Measurements from ENCODE around the gene PIGX.

PIGX gene

DNA sequence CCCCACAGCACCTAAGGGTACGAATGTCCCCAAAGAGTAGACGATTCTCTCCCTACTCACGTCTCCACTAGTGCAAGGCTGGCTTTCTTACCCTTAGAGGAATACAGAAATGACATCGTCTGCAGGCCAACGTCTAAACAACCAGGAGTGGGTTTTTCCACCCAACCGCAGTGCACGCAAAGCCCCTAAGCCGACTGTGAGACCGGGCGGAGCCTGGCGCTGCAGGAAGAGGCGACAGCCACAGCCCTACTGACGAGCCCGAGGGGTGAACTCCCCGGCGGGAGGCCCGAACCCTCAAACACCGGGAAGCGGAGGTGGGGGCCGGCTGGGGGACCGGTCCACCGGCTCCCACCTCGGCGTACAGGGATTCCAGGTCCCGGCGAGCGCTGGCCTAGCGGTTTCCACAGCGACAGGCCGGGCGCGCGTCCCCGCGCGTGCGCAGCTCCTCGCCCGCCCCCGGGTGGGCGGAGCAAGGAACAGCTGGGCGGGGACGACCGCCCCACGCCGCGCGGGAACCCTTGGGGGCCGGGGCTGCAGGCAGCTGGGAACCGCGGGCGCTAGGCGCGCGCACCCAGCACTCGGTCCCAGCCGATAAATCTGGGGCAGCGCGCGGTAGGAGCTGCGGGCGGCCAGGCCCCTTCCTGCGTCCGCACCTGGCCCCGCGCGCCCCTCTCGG, at the start of gene PIGX, which contains the start of gene CEP19:
TSS of gene PIGX (plus strand) at position 540 of the 676 bp plus-strand sequence.
TSS of gene CEP19 (minus strand) at position 413 of the 676 bp plus-strand sequence. CDS start 3,593 bp downstream, outside the sequence.
- TF ChIP-seq POLR2A (IDR thresholded peaks at IDR 0.05; ENCODE audit: low read length): peak; percentile 80
- TF ChIP-seq GATA1 (IDR thresholded peaks at IDR 0.05; ENCODE audit: low read depth, low read length): no peak
- peak; percentile 89 to 94 for DNase-seq

DNA sequence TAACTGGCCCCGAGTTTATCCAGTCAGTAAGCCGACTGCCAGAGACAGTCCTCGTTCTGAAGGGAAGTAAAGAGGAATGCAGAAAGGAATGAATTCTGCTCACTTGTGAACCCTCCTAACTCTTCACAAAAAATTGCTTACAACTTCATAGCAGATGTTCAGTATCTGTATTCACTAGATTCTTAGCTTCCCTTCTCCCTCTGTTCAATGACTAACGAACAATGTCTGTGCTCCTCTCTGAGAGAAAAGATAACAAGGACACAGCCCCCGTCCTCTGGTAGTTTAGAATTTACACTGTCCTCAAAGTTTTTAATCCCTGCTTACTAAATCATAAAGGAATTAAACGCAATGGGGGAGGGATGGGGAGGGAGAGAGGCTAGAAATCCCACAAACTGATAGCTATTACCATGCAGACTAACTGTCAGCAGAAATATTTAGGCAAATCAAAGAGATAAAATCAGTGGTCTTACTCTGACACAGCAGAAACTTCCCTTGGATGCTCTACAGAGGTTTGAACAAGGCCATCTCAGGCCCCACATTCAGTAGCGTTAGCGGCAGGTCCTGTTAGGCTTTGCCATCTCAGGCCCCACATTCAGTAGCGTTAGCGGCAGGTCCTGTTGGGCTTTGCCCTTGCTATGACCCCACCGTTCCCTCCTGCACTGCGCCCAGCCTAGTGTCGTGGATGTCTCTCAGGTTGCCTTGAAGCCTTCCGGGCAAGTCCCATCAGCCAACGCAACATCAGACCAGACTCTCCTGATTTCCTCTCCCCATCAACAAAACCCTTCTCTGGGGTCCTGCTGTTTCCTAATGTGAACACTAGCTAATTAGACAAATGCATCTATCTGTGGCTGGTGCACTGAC, 49.2 kb upstream of the PIGX start:
- DNase-seq: peak; percentile 36 to 48
- TF ChIP-seq GATA1 (IDR thresholded peaks at IDR 0.05; ENCODE audit: low read depth, low read length): no peak
- TF ChIP-seq POLR2A (IDR thresholded peaks at IDR 0.05; ENCODE audit: low read length): no peak

DNA sequence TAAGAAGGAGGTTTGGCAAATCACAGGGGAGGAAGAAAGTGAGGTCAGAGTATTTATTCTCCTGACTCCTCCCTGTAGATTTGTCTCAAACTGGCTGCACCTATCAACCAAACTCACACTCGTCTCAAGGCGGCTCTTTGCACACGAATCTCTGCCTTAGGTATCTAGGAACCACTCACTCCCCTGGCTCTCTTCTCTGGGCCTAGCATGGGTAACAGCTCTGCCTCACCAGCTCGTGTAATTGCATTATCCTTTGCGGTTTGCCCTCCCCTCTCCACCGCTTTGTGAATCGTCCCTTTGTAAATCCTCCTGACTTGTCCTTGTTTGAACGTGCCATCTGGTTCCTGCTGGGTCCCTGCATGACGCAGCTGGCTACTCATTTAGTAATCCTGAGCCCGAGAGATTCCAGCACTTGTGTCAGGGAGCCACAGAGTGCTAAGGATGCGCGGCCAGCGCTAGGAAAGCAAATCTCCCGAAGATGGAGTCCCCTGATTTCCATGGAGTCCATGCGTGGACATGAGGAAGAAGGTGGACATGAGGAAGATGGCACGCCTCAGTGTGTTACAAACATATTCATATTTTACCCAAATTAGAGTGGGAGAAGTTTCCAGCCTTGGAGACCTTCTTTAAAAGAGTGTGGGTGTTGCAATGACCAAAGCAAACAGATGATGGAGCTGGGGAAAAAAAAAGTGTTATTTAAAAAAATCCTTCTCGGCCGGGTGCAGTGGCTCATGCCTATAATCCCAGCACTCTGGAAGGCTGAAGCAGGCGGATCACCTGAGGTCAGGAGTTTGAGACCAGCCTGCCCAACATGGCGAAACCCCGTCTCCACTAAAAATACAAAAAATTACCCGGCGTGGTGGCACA, 45.9 kb upstream of the PIGX start:
- no peak for TF ChIP-seq GATA1 (IDR thresholded peaks at IDR 0.05; ENCODE audit: low read depth, low read length)
- TF ChIP-seq POLR2A (IDR thresholded peaks at IDR 0.05; ENCODE audit: low read length): no peak
- no peak for DNase-seq

DNA sequence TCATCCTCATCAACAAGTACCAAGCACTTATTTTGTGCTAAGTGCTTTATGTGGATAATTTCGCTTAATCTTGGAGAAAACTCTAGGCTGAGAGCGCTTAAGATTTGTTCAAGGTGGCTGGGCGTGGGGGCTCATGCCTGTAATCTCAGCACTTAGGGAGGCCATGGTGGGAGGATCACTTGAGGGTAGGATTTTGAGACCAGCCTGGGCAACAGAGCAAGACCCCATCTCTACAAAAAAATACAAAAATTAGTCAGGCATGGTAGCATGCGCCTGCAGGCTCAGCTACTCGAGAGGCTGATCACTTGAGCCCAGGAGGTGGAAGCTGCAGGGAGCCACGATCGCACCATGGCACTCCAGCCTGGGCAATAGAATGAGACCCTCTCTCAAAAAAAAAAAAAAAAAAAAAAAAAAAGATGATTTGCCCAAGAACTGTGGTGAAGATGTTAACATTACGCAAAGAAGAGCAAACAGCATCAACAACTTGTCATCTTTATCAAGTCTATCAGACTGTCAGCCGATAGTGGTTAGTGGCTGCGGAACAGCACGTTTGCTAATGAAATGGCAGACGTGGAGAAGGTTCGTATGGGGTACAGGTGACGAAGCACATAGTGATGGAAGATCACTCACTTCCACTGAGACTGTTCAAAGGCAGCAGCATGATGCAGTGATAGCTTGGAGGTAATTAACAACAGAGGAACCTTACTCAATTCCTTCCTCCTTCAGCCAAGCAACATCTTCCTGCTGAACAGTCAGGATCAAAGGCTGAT, 44.9 kb upstream of the PIGX start:
- DNase-seq: no peak
- TF ChIP-seq POLR2A (IDR thresholded peaks at IDR 0.05; ENCODE audit: low read length) (no peak), GATA1 (IDR thresholded peaks at IDR 0.05; ENCODE audit: low read depth, low read length) (no peak)

DNA sequence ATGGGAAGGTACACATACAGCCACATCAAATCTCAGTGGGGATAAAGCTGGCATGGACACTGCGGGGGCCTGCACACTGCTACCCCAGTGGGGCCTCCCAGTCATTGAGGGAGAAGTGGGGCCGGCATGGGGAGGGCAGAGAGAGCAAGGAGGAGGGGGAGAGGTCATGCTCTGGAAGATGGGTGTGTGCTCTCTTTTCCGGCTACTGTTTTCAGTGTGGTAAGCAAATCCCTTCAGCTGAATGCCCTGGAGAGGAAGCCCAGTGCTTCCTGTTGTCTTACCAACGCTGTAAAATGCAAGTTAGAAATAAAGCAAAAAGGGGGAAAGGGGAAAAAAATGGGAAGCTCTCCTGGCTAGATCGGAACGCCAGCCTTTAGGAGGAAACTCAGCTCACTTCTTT, 41.8 kb upstream of the PIGX start:
- DNase-seq: no peak
- TF ChIP-seq GATA1 (IDR thresholded peaks at IDR 0.05; ENCODE audit: low read depth, low read length) (no peak), POLR2A (IDR thresholded peaks at IDR 0.05; ENCODE audit: low read length) (no peak)

DNA sequence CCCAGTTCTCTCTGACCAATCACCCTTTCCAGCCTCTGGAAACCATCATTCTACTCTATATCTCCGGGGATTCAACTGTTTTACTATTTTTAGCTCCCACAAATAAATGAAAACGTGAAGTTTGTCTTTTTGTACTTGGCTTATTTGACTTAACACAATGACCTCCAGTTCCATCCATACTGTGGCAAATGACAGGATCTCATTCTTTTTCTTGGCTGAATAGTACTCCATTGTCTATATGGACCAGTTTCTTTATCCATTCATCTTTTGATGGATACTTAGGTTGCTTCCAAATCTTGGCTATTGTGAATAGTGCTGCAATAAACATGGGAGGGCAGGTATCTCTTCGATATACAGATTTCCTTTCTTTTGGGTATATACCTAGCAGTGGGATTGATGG, 38.5 kb upstream of the PIGX start:
- DNase-seq: no peak
- TF ChIP-seq POLR2A (IDR thresholded peaks at IDR 0.05; ENCODE audit: low read length) (no peak), GATA1 (IDR thresholded peaks at IDR 0.05; ENCODE audit: low read depth, low read length) (no peak)

DNA sequence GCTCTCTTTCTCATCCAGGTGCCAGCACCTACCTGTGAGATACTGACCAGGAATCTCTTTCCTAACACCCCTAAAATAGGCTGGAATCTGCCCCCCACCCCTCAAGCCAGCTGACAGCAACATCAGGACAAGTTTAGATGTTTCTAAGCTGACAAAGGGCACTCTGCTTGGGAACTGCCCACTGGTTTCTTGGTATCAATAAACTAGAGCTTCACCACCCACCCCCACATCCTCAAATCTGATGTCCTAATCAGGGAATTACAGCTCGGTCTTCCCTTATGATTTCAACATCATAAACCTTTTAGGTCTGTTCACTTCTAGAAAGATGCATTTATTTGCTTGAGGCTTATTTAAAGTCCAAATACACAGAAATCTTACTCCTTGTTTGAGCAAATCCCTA, 34.8 kb upstream of the PIGX start:
- TF ChIP-seq POLR2A (IDR thresholded peaks at IDR 0.05; ENCODE audit: low read length) (no peak), GATA1 (IDR thresholded peaks at IDR 0.05; ENCODE audit: low read depth, low read length) (no peak)
- DNase-seq: no peak

DNA sequence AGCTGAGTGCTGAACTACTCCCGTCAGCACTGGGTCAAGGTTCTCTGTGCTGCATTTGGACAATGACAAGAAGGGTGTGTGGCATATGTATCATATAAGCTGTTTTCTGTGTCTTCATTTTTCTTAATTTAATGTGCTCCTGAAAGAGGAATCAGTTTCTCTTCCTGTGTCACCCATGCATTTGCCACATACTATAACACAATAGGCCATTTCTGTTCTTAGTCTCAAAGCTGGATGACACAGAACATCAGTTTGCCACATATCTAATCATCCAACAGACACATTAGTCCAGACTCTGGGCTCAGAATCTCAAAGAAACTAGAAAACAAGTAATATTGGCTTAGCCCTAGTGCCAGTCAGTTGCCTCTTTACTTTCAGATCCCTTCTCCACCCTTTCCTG, 34.2 kb upstream of the PIGX start:
- TF ChIP-seq POLR2A (IDR thresholded peaks at IDR 0.05; ENCODE audit: low read length) (no peak), GATA1 (IDR thresholded peaks at IDR 0.05; ENCODE audit: low read depth, low read length) (no peak)

DNA sequence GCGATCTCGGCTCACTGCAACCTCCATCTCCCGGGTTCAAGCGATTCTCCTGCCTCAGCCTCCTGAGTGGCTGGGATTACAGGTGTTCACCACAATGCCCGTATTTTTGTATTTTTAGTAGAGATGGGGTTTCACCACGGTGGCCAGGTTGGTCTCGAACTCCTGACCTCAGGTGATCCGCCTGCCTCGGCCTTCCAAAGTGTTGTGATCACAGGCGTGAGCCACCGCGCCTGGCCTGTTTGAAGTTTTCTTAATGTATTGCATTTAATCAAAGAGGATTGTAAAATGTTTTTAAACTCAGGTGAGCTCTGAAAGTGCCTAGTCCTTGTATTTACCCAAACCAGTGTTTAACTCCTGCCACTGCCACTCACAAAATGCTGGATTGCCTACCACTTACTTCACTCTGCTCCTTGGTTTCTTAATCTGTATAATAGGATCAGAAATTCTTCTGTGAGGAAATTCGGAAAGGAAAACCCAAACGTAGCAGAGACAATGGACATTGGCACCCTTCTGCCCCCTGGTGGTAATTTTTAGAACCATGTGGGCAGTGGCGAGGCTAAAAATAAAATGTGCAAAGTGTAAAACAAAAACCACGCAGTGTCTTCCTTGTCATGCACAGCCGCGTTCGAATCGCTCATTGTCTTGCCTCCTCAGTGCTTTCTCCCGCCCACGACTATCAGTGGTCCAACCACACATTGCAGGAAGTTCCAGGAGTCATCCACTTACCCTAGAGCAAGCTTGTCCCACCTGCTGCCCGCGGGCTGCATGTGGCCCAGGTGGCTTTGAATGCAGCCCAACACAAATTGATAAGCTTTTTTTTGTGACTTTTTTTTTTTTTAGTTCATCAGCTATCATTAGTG, 27.4 kb upstream of the PIGX start:
- peak; percentile 65 to 86 for DNase-seq
- TF ChIP-seq GATA1 (IDR thresholded peaks at IDR 0.05; ENCODE audit: low read depth, low read length) (no peak), POLR2A (IDR thresholded peaks at IDR 0.05; ENCODE audit: low read length) (no peak)

More for the DNA sequence above, 34.2 kb upstream of the PIGX start:
- no peak for DNase-seq

DNA sequence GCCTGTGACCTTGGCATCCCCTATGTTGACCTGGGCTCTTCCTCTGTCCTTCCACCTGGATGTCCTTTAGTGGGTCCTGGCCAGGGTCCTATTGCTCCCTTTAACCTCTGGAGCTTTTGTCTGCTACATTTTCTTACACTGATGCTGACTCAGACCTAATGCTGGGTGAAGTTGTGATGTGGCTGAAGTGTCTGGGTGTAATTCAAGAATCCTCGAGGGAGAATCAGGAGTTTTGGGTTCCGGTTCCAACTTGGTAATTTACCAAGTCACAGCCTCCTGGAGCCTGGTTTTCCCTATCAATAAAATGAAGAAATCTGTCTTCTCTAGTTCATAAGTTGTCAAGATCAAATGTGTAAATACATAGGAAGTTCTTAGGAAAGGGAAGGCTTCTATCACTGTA, 25.7 kb upstream of the PIGX start:
- DNase-seq: no peak
- no peak for TF ChIP-seq GATA1 (IDR thresholded peaks at IDR 0.05; ENCODE audit: low read depth, low read length)
- no peak for TF ChIP-seq POLR2A (IDR thresholded peaks at IDR 0.05; ENCODE audit: low read length)

DNA sequence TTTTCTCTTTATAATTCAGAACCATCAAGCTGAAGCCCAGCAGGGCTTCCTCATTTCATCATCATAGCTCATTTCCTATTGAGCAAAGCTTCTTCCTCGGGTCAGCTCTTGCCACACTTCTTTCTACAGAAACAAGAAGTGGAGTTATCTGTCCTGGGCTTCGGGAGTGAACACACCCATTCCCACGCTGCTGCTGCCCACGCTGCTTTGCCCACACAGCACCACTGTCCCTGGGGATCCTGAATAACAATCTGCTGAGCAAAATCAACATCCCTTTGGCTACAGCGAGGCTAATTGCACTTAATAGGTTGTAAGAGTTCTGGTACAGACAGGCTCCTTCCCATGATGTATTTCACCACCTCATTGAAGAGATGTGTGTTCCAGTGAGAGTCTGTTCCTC, 23.8 kb upstream of the PIGX start:
- TF ChIP-seq POLR2A (IDR thresholded peaks at IDR 0.05; ENCODE audit: low read length) (no peak), GATA1 (IDR thresholded peaks at IDR 0.05; ENCODE audit: low read depth, low read length) (no peak)
- no peak for DNase-seq

DNA sequence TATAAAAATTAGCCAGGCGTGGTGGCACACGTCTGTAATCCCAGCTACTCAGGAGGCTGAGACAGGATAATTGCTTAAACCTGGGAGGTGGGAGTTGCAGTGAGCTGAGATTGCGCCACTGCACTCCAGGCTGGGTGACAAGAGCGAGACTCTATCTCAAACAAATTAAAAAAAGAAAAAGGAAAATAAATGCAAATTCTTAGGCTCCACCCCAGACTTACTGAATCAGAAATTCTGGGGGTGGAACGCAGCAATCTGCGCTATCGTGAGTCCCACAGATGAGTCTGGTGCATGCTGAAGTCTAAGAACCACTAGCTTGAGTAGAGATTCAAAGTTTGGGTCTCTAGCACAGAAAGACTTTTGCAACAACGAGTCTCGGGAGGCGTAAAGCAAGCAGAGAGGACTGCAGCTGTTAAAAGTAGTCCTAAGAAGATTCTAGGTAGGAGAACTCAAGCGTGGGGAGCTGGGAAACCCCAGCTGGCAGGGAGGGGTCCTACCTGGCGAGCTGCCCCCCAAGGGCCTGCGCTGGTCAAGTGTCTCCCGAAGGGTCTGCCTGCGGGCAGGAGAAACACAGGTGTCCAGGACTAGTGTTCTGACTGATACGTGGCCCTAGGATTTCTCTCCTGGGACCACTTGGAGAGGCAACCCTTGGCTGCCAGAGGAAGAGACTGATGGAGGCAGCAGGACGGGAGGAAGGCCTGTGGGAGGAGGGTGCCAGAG, 22.1 kb upstream of the PIGX start:
- DNase-seq: no peak
- TF ChIP-seq POLR2A (IDR thresholded peaks at IDR 0.05; ENCODE audit: low read length) (no peak), GATA1 (IDR thresholded peaks at IDR 0.05; ENCODE audit: low read depth, low read length) (no peak)
